HEK293 (cell line): ENCODE results near the gene PEPD.

Source experiments
- CTCF ChIP-seq: fragments of 450-650 bp; formaldehyde crosslinking; IDR thresholded peaks from 2 replicates; pipeline ENCODE4 v1.5.1; 2016; ENCODE audit warnings: missing biosample characterization, missing genetic modification characterization
- REST ChIP-seq: fragments of 450-650 bp; formaldehyde crosslinking; IDR thresholded peaks from 2 replicates; pipeline ENCODE4 v1.5.1; 2016; ENCODE audit warnings: missing biosample characterization, missing genetic modification characterization
- SP2 ChIP-seq: fragments of 450-650 bp; formaldehyde crosslinking; IDR thresholded peaks from 2 replicates; pipeline ENCODE4 v1.5.1; 2016; ENCODE audit warnings: missing biosample characterization, missing genetic modification characterization
- ZNF133 ChIP-seq: fragments of 450-650 bp; formaldehyde crosslinking; IDR thresholded peaks from 2 replicates; pipeline ENCODE4 v1.5.1; 2016; ENCODE audit warnings: missing biosample characterization, missing genetic modification characterization
- ZNF362 ChIP-seq: fragments of 450-650 bp; formaldehyde crosslinking; IDR thresholded peaks from 2 replicates; pipeline ENCODE4 v1.5.1; 2016; ENCODE audit warnings: missing biosample characterization, missing genetic modification characterization
- TF ChIP-seq, protein P1 (sequence below): fragments of 450-650 bp; formaldehyde crosslinking; conservative IDR thresholded peaks from 2 replicates; pipeline ENCODE4 v1.5.1; 2016; ENCODE audit warnings: low read depth, missing biosample characterization, missing genetic modification characterization

GRCh38 chr19:33504058-33504444 is 17.5 kb downstream of the PEPD start:
- no peak for TF ChIP-seq ZNF362 (tag by site-specific recombination)
- TF ChIP-seq, protein P1, sequence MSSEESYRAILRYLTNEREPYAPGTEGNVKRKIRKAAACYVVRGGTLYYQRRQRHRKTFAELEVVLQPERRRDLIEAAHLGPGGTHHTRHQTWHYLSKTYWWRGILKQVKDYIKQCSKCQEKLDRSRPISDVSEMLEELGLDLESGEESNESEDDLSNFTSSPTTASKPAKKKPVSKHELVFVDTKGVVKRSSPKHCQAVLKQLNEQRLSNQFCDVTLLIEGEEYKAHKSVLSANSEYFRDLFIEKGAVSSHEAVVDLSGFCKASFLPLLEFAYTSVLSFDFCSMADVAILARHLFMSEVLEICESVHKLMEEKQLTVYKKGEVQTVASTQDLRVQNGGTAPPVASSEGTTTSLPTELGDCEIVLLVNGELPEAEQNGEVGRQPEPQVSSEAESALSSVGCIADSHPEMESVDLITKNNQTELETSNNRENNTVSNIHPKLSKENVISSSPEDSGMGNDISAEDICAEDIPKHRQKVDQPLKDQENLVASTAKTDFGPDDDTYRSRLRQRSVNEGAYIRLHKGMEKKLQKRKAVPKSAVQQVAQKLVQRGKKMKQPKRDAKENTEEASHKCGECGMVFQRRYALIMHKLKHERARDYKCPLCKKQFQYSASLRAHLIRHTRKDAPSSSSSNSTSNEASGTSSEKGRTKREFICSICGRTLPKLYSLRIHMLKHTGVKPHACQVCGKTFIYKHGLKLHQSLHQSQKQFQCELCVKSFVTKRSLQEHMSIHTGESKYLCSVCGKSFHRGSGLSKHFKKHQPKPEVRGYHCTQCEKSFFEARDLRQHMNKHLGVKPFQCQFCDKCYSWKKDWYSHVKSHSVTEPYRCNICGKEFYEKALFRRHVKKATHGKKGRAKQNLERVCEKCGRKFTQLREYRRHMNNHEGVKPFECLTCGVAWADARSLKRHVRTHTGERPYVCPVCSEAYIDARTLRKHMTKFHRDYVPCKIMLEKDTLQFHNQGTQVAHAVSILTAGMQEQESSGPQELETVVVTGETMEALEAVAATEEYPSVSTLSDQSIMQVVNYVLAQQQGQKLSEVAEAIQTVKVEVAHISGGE (tag by site-specific recombination), result no peak
- TF ChIP-seq REST (tag by site-specific recombination), result no peak
- no peak for TF ChIP-seq CTCF (tag by site-specific recombination)
- TF ChIP-seq ZNF133 (tag by site-specific recombination), result no peak
- TF ChIP-seq SP2, result no peak
